GM12801 (cell line): ENCODE results near the gene DEPDC5.

Source experiments
- TF ChIP-seq, protein P1 (sequence below): IDR thresholded peaks from one replicate; pipeline ENCODE4 v1.5.1; 2011; ENCODE audit warnings: control low read depth; ENCODE audit not compliant: insufficient read length; ENCODE audit errors: extremely low read depth

The DEPDC5 gene

DNA sequence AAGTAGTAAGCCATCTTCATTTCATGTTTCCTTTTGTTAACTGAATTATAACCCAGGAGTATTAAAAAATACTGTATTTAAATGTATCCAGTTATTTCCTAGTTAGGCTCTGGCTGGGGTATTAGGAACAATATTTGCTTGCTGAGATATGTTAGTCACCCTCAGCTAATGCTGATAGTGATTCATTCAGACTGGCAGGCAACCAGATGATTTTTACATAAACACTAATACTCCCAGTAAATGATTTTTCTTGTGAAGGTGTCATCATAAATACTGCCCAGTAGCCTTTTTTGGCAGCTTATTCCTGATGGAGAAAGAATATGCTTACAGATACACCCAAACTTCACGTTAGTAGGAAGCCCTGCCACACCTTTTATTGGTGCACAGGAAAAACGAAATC is 198.7 kb downstream of the DEPDC5 start:
- TF ChIP-seq, protein P1, sequence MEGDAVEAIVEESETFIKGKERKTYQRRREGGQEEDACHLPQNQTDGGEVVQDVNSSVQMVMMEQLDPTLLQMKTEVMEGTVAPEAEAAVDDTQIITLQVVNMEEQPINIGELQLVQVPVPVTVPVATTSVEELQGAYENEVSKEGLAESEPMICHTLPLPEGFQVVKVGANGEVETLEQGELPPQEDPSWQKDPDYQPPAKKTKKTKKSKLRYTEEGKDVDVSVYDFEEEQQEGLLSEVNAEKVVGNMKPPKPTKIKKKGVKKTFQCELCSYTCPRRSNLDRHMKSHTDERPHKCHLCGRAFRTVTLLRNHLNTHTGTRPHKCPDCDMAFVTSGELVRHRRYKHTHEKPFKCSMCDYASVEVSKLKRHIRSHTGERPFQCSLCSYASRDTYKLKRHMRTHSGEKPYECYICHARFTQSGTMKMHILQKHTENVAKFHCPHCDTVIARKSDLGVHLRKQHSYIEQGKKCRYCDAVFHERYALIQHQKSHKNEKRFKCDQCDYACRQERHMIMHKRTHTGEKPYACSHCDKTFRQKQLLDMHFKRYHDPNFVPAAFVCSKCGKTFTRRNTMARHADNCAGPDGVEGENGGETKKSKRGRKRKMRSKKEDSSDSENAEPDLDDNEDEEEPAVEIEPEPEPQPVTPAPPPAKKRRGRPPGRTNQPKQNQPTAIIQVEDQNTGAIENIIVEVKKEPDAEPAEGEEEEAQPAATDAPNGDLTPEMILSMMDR, result no peak

DNA sequence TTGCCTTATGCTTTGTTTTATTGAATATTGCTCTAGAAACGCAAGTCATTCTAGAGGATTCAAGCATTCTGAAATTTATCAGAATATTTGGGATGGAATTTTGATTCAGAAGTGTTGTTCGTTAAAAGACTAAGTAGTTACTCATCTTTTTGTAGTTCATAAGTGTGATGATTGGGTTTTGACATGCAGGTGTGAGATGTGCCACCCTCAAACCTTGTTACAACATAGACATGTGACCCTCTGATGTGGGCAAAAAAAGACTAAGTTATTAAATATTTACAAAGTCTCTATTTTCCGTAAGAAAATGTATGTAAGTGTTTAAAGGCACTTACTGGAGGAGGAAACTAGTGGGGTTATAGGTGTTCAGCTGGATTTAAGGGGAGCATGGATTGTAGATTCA is 199.4 kb downstream of the DEPDC5 start:
- TF ChIP-seq, protein P1, result no peak

DNA sequence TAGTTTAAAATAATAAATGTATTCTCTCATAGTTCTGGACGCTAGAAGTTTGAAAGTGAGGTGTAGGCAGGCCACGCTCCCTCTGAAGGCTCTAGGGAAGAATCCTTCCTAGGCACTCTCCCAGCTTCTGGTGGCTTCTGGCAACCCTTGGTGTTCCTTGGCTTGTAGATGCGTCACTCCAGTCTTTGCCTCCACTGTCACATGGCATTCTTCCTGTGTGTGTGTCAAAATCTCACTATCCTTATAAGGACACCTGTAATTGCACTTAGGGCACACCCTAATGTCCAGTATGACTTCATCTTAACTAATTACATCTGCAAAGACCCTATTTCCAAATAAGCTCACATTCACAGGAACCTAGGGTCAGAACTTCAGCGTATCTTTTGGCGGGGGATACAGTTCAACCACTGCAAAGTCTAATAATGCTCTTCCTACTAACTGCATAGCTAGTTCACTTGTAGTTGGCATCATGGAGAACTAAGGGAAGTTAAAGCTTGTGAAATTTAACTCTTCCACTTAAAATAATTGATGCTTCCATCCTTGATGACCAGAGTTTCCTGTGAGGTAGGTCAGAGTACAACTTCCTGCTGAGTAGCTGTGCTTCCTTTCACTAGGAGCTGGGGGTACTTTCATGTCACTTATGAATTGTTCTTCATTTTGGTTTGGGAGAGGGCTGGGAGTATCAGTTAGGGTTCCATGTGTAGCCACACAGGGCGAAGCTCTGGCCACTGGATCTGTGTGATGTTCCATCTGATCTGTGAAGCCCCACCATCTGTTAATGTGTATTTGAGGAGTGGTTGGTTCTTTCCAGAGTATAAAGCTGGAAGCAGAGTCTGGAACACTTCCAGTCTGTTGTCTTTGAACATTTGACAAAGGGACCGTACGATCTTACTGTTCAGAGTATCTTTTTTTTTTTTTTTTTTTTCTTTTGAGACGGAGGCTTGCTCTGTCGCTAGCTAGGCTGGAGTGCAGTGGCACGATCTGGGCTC is 201.0 kb downstream of the DEPDC5 start:
- TF ChIP-seq, protein P1, result no peak

DNA sequence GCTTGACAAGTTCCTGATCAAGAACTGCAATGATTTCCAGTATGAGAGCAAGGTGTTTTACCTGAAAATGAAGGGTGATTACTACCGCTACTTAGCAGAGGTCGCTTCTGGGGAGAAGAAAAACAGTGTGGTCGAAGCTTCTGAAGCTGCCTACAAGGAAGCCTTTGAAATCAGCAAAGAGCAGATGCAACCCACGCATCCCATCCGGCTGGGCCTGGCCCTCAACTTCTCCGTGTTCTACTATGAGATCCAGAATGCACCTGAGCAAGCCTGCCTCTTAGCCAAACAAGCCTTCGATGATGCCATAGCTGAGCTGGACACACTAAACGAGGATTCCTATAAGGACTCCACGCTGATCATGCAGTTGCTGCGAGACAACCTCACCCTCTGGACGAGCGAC is 202.5 kb downstream of the DEPDC5 start:
- TF ChIP-seq, protein P1, result no peak
